GM19240 (cell line): ENCODE measurements around the gene SRBD1.

Source experiments
- DNase-seq: peaks from one replicate; pipeline ENCODE4 v3.0.0; 2011; ENCODE audit warnings: low spot score; ENCODE audit not compliant: insufficient read length

SRBD1 gene

GRCh38 chr2:45379399-45380087, 231.5 kb downstream of the SRBD1 start:
- DNase-seq: no peak

- no peak for DNase-seq
Measured at GRCh38 chr2:45373534-45373933, 237.5 kb downstream of the SRBD1 start.

GRCh38 chr2:45370369-45370768, 240.7 kb downstream of the SRBD1 start:
- DNase-seq: no peak

GRCh38 chr2:45368792-45369191, 242.3 kb downstream of the SRBD1 start:
- DNase-seq: no peak

GRCh38 chr2:45361666-45362065, 249.4 kb downstream of the SRBD1 start:
- no peak for DNase-seq

- DNase-seq: no peak
Measured at GRCh38 chr2:45354776-45355175, 256.3 kb downstream of the SRBD1 start.

GRCh38 chr2:45353879-45354278, 257.2 kb downstream of the SRBD1 start:
- no peak for DNase-seq

GRCh38 chr2:45352506-45352905, 258.6 kb downstream of the SRBD1 start:
- DNase-seq: no peak

- DNase-seq: no peak
Measured at GRCh38 chr2:45345331-45346234, 265.5 kb downstream of the SRBD1 start.

- DNase-seq: no peak
Measured at GRCh38 chr2:45344502-45344901, 266.6 kb downstream of the SRBD1 start.

GRCh38 chr2:45344071-45344470, 267.0 kb downstream of the SRBD1 start:
- no peak for DNase-seq

GRCh38 chr2:45343251-45344017, 267.6 kb downstream of the SRBD1 start:
- no peak for DNase-seq

GRCh38 chr2:45340318-45340717, 270.7 kb downstream of the SRBD1 start:
- no peak for DNase-seq

GRCh38 chr2:45339253-45339652, 271.8 kb downstream of the SRBD1 start:
- no peak for DNase-seq
